Ovary (tissue), 9 donors: ENCODE measurements around the gene TMTC1. TPM values are rescaled to one million over a fixed set of nuclear protein-coding genes. Genes with fewer than 3 reads are reported as not detected.

Experiments used
- DNase-seq, 5 donors: peaks; one replicate each; pipeline ENCODE4 v3.0.0-alpha.2; 2019 to 2020
- H3K27ac ChIP-seq, 2 donors: fragments of 200-600 bp; one replicate each; pipeline versions ENCODE4 v1.5.1 to v1.8.0; 2019 to 2022
- H3K27me3 ChIP-seq: fragments of 200-600 bp; one replicate; pipeline ENCODE4 v1.8.0; 2022
- H3K36me3 ChIP-seq: fragments of 200-600 bp; sonication (generic); one replicate; pipeline ENCODE4 v1.5.1; 2019
- H3K4me1 ChIP-seq: one replicate; pipeline ENCODE4 v1.8.1; 2013; ENCODE audit warnings: mild to moderate bottlenecking, moderate library complexity; ENCODE audit not compliant: insufficient read depth
- H3K4me3 ChIP-seq: fragments of 200-600 bp; sonication (generic); one replicate; pipeline ENCODE4 v1.5.1; 2017
- H3K9me3 ChIP-seq, 2 donors: fragments of 200-600 bp in 1 of 2; sonication (generic) in 1 of 2; one replicate each; pipeline versions ENCODE4 v1.5.1 to v1.8.1; 2013 to 2019; ENCODE audit warnings: mild to moderate bottlenecking in 1 of 2, moderate library complexity in 1 of 2
- EP300 ChIP-seq: sonication (generic); formaldehyde crosslinking; IDR thresholded peaks from one replicate; pipeline ENCODE4 v1.6.1; 2017; ENCODE audit warnings: antibody characterized with exemption
- POLR2A ChIP-seq: fragments of 450-650 bp; IDR thresholded peaks from one replicate; pipeline ENCODE4 v1.6.1; 2017; ENCODE audit warnings: antibody characterized with exemption, mild to moderate bottlenecking, moderate library complexity
- WGBS, 3 donors: extraction: QIAGEN DNeasy Blood & Tissue Kit in 1 of 3; methylation state at CpG; one replicate each; pipeline versions ENCODE4 v1.1.5 to v1.1.7; 2013 to 2017; 5-methylcytosine and 5-hydroxymethylcytosine counted together
- intact Hi-C, 4 donors: fragments of 100-400 bp; cut with DNase I; formaldehyde crosslinking; loops; one replicate each; pipeline versions ENCODE4 v1.11.0 to v1.15.1; 2022 to 2023
- polyA plus RNA-seq, 2 donors: library from polyadenylated mRNA; stranded (reverse); fragments of 200-250 nt in 1 of 2; fragments of 350-450 nt in 1 of 2; fragmentation: Illumina TruSeq in 1 of 2; extraction: RNeasy Lipid Tissue Mini Kit (QIAGEN cat#74804) in 1 of 2; gene quantifications; one replicate each; pipeline ENCODE4 v1.2.3, GENCODE V29; 2013 to 2014
- total RNA-seq, 7 donors: library from RNA; depleted of rRNA in 2 of 7; stranded (reverse); fragments of >200 nt in 2 of 7; fragmentation: NEBNext Ultra II Directional in 3 of 7; extraction: Animal tissue kit (Norgen Biotek cat#: 25700) in 3 of 7; gene quantifications; one replicate each; pipeline versions ENCODE4 v1.1.0 to v1.2.4, GENCODE V29; 2016 to 2023
- TF ChIP-seq, protein P1 (sequence below), 3 donors: fragments of 450-650 bp in 2 of 3; fragments of 200-600 bp in 1 of 3; IDR thresholded peaks; one replicate each; pipeline versions ENCODE4 v1.5.1 to v1.8.0; 2016 to 2022; ENCODE audit warnings: antibody characterized with exemption in 3 of 3, mild to moderate bottlenecking in 1 of 3
- donor health status: DM: no; HTN: no; CAD: no; lungs with moderate emphysema.
- donor health status: DM: no; HTN: no; CAD: no.
- donor health status: Bipolar disorder and iron deficiency.
- donor health status: DM: yes; HTN: yes; CAD: no.
- donor health status: DM: no; HTN: no; CAD: no.
- donor health status: DM: yes; HTN: yes; CAD: no.

Gene TMTC1
- total and polyA plus RNA-seq, 9 donors, result 8.1 to 46.3 (median 21.3) TPM

DNA sequence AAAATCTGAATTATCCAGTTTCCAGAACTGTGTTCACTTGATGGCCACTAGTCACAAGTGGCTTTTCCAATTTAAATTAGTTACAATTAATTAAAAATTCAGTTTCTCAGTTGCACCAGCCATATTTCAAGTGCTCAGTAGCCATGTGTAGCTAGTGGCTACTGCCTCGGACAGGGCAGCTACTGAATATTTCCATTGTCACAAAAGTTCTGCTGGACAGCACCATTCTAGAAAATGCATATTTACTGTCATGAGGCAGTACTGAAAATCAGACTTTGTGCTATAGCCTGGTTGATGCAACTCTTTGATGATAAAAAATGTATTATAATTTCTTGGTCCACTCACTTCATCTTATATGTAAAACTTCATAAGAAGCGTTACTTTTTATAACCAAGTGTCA lies 274.8 kb downstream of the TMTC1 start:
- Histone ChIP-seq H3K27me3 (no peaks in the 10 kb centered on the region), H3K27ac (no peak overlapping the region), H3K4me1 (no peaks in the 10 kb centered on the region), H3K9me3 (no peaks in the 10 kb centered on the region), H3K4me3 (no peak overlapping the region), H3K36me3 (no peaks in the 10 kb centered on the region)
- WGBS, 3 donors, result 82 to 95% (median 89%) methylated on average over 2 of the region's 2 CpGs
- no peak for TF ChIP-seq POLR2A
- TF ChIP-seq, protein P1, sequence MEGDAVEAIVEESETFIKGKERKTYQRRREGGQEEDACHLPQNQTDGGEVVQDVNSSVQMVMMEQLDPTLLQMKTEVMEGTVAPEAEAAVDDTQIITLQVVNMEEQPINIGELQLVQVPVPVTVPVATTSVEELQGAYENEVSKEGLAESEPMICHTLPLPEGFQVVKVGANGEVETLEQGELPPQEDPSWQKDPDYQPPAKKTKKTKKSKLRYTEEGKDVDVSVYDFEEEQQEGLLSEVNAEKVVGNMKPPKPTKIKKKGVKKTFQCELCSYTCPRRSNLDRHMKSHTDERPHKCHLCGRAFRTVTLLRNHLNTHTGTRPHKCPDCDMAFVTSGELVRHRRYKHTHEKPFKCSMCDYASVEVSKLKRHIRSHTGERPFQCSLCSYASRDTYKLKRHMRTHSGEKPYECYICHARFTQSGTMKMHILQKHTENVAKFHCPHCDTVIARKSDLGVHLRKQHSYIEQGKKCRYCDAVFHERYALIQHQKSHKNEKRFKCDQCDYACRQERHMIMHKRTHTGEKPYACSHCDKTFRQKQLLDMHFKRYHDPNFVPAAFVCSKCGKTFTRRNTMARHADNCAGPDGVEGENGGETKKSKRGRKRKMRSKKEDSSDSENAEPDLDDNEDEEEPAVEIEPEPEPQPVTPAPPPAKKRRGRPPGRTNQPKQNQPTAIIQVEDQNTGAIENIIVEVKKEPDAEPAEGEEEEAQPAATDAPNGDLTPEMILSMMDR (IDR thresholded peaks at IDR 0.05), result no peak
- TF ChIP-seq EP300, result no peak
- intact Hi-C loops, result no loop called here
- DNase-seq, result no peak

DNA sequence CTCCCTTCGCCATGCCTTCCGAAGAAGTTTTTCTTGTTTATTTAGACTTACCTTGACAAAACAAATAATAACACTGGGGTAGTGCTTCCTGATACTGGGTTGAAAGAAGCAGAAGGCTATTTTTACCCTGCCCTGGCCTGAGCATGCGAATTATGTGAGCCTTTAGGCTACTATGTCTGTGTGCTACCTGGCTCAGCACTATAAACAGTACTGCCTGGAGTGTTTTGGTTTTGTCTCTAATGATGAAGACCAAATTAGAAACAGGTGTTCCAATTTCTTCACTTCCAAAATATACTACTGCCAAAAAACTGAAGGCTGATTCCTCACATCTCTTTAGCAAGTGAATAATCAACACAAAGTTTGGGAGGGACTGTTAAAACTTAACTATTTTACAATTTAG lies 278.6 kb downstream of the TMTC1 start:
- Histone ChIP-seq H3K27ac (no peak overlapping the region), H3K36me3 (no peaks in the 10 kb centered on the region), H3K27me3 (no peaks in the 10 kb centered on the region), H3K4me1 (no peaks in the 10 kb centered on the region), H3K9me3 (no peaks in the 10 kb centered on the region), H3K4me3 (no peak overlapping the region)
- WGBS, 3 donors, result 88 to 92% (median 92%) methylated on average over 3 of the region's 3 CpGs
- TF ChIP-seq, protein P1 (IDR thresholded peaks at IDR 0.05), result no peak
- TF ChIP-seq POLR2A (no peak), EP300 (no peak)
- DNase-seq, result no peak
- intact Hi-C loops, result no loop called here

DNA sequence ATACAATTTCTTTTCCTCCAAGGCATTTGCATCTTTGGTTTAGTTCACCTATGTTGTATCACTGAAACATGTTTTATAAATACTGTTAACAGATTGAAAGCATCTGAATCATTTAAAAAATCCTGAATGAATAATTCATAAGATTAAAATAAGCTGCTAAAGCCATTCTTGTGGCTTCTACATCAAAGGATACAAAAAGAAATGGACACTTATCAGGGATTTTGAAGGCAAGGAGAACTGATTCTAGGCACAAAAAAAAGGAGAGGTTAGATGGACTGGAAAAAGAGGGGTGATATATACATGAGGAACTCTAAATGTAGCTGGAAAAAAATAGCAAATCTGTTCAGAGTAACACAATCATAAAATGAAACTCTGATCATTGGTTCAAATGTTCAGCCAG lies 280.5 kb downstream of the TMTC1 start:
- TF ChIP-seq POLR2A (no peak), EP300 (no peak)
- TF ChIP-seq, protein P1 (IDR thresholded peaks at IDR 0.05), result no peak
- no peaks in the 10 kb centered on the region for H3K36me3 ChIP-seq
- DNase-seq, result no peak
- no peaks in the 10 kb centered on the region for H3K4me1 ChIP-seq
- H3K4me3 ChIP-seq, result no peak overlapping the region
- H3K27ac ChIP-seq, result no peak overlapping the region
- no peaks in the 10 kb centered on the region for H3K9me3 ChIP-seq
- intact Hi-C loops, result no loop called here
- H3K27me3 ChIP-seq, result no peaks in the 10 kb centered on the region

DNA sequence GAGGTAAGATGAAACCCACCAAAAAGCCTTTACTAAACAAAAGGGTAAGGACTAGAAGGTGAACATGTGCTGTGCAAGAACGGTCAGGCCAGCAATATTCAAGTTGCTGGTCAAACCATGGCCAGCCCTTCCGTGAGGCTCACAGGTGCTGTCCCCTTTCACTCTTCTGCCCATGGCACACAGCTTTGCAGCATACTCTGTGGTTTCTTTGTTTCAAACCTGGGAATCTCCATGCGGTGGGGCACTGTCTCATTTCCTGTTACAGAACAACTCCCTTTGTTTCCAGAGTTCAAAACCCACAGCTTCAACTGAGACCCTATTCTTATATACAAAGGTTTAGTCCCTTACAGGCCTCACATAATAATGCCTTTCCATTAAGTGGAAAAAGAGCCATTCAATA lies 284.5 kb downstream of the TMTC1 start:
- H3K4me3 ChIP-seq, result no peak overlapping the region
- no peaks in the 10 kb centered on the region for H3K27me3 ChIP-seq
- intact Hi-C loops, result no loop called here
- DNase-seq, result no peak
- no peaks in the 10 kb centered on the region for H3K36me3 ChIP-seq
- TF ChIP-seq EP300 (no peak), POLR2A (no peak)
- TF ChIP-seq, protein P1 (IDR thresholded peaks at IDR 0.05), result no peak
- no peak overlapping the region for H3K27ac ChIP-seq
- WGBS, 3 donors, result 92 to 94% (median 93%) methylated on average over 3 of the region's 3 CpGs
- no peaks in the 10 kb centered on the region for H3K9me3 ChIP-seq
- H3K4me1 ChIP-seq, result no peaks in the 10 kb centered on the region

DNA sequence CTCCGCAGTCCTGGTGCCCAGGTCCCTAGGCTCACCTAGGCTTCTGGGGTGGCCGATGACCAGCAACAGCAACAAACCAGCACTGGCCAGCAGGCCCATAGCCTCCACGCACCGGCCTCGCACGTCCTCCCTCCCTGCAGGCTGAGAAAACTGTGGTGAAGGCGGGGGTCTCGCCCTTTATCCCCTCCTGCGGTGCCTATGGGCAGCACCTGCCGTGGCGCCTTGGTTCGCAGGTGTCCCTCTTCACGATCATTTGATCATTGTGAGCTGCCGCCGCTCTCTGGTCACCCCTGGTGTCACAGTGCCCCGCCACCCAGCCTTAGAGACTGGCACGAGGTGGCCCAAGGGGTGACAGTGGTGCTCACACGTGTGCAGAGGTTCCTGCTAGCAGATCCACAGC lies 286.2 kb downstream of the TMTC1 start, which contains the start of gene OVCH1:
TSS of gene OVCH1 (minus strand) at position 99 of the 400 bp plus-strand sequence. CDS start at position 99, 0 bp downstream.
- intact Hi-C loops, result no loop called here
- no peak for DNase-seq
- WGBS, 3 donors, result 90 to 95% (median 92%) methylated on average over 18 of the region's 18 CpGs
- no peaks in the 10 kb centered on the region for H3K4me1 ChIP-seq
- H3K36me3 ChIP-seq, result no peaks in the 10 kb centered on the region
- no peaks in the 10 kb centered on the region for H3K9me3 ChIP-seq
- H3K27ac ChIP-seq, result no peak within 1 kb of the TSS
- TF ChIP-seq EP300 (no peak), POLR2A (no peak)
- TF ChIP-seq, protein P1 (IDR thresholded peaks at IDR 0.05), result no peak
- H3K27me3 ChIP-seq, result no peaks in the 10 kb centered on the region
- H3K4me3 ChIP-seq, result no peak within 1 kb of the TSS
